GM19467 (cell line): Measurements from ENCODE around the gene TAF3.
"Not testable (repeated sequence)": the region's sequence is repeated elsewhere in the genome, so short reads cannot be mapped to it uniquely, and the experiment has no call there.

Experiments used
- ATAC-seq: cut with Tn5 transposase; IDR thresholded peaks from one replicate; pipeline ENCODE4 v1.9.1; 2021; ENCODE audit warnings: mild to moderate bottlenecking, moderate library complexity; ENCODE audit not compliant: unreplicated experiment

The TAF3 gene

GRCh38 chr10:8026349-8027259 is 208.3 kb downstream of the TAF3 start:
- ATAC-seq, result no peak

- not testable (repeated sequence) for ATAC-seq
Observed at GRCh38 chr10:8031211-8031610, 212.9 kb downstream of the TAF3 start.

- ATAC-seq, result no peak
Observed at GRCh38 chr10:8032558-8032957, 214.3 kb downstream of the TAF3 start.

GRCh38 chr10:8033812-8034465 is 215.6 kb downstream of the TAF3 start:
- ATAC-seq, result no peak

- ATAC-seq, result no peak
Observed at GRCh38 chr10:8034466-8035005, 216.2 kb downstream of the TAF3 start.

GRCh38 chr10:8035006-8035640 is 216.8 kb downstream of the TAF3 start:
- ATAC-seq, result no peak

- ATAC-seq, result no peak
Observed at GRCh38 chr10:8035641-8036470, 217.6 kb downstream of the TAF3 start.

GRCh38 chr10:8036506-8037198 is 218.3 kb downstream of the TAF3 start:
- no peak for ATAC-seq

GRCh38 chr10:8037199-8037801 is 219.0 kb downstream of the TAF3 start:
- ATAC-seq, result no peak

GRCh38 chr10:8037941-8038894 is 219.9 kb downstream of the TAF3 start:
- ATAC-seq, result no peak

GRCh38 chr10:8039321-8039881 is 221.1 kb downstream of the TAF3 start:
- no peak for ATAC-seq

- no peak for ATAC-seq
Observed at GRCh38 chr10:8040651-8041050, 222.3 kb downstream of the TAF3 start.

- ATAC-seq, result no peak
Observed at GRCh38 chr10:8041284-8041991, 223.1 kb downstream of the TAF3 start.

- no peak for ATAC-seq
Observed at GRCh38 chr10:8041992-8042720, 223.9 kb downstream of the TAF3 start.

- no peak for ATAC-seq
Observed at GRCh38 chr10:8042721-8043568, 224.6 kb downstream of the TAF3 start.
